ENCODE measurements around the gene AQP10.
"Not testable (repeated sequence)": the region's sequence is repeated elsewhere in the genome, so short reads cannot be mapped to it uniquely, and the experiment has no call there.

The AQP10 gene

GRCh38 chr1:154360288-154360687 lies 39.4 kb downstream of the AQP10 start:
- TF ChIP-seq CTCF (IDR thresholded peaks at IDR 0.05; ENCODE audit: low read depth, low read length, missing control alignments) = no peak

GRCh38 chr1:154360881-154361280 lies 40.0 kb downstream of the AQP10 start:
- not testable (repeated sequence) for DNase-seq (ENCODE audit: low read depth); H3K4me3 ChIP-seq (ENCODE audit: low read depth, low read length)

More at GRCh38 chr1:154360288-154360687, 39.4 kb downstream of the AQP10 start:
- DNase-seq (ENCODE audit: low read depth) = no peak
- H3K4me3 ChIP-seq (ENCODE audit: low read depth, low read length) = no peak overlapping the region

GRCh38 chr1:154361357-154361756 lies 40.5 kb downstream of the AQP10 start:
- no peak overlapping the region for H3K4me3 ChIP-seq (ENCODE audit: low read depth, low read length)
- no peak for DNase-seq (ENCODE audit: low read depth)
- TF ChIP-seq CTCF (IDR thresholded peaks at IDR 0.05; ENCODE audit: low read depth, low read length, missing control alignments) = no peak

GRCh38 chr1:154371436-154371835 lies 50.5 kb downstream of the AQP10 start:
- DNase-seq (ENCODE audit: low read depth) = no peak
- TF ChIP-seq CTCF (IDR thresholded peaks at IDR 0.05; ENCODE audit: low read depth, low read length, missing control alignments) = no peak
- no peak overlapping the region for H3K4me3 ChIP-seq (ENCODE audit: low read depth, low read length)

- not testable (repeated sequence) for DNase-seq (ENCODE audit: low read depth); H3K4me3 ChIP-seq (ENCODE audit: low read depth, low read length)
These were observed 53.0 kb downstream of the AQP10 start for GRCh38 chr1:154373777-154374357.
